HL-60 (cell line): ENCODE data around the gene SPATA17.
A peak's percentile ranks its signal among the peaks of the same experiment; 100 is the strongest.

Experiments
- POLR2AphosphoS5 ChIP-seq: IDR thresholded peaks from 2 replicates; pipeline ENCODE4 v1.6.1; 2012; ENCODE audit warnings: low read depth
- TF ChIP-seq, protein P1 (sequence below): IDR thresholded peaks from one replicate; pipeline ENCODE4 v1.5.1; 2011; ENCODE audit warnings: low read length, control low read depth, inconsistent platforms; ENCODE audit not compliant: insufficient read depth

DNA sequence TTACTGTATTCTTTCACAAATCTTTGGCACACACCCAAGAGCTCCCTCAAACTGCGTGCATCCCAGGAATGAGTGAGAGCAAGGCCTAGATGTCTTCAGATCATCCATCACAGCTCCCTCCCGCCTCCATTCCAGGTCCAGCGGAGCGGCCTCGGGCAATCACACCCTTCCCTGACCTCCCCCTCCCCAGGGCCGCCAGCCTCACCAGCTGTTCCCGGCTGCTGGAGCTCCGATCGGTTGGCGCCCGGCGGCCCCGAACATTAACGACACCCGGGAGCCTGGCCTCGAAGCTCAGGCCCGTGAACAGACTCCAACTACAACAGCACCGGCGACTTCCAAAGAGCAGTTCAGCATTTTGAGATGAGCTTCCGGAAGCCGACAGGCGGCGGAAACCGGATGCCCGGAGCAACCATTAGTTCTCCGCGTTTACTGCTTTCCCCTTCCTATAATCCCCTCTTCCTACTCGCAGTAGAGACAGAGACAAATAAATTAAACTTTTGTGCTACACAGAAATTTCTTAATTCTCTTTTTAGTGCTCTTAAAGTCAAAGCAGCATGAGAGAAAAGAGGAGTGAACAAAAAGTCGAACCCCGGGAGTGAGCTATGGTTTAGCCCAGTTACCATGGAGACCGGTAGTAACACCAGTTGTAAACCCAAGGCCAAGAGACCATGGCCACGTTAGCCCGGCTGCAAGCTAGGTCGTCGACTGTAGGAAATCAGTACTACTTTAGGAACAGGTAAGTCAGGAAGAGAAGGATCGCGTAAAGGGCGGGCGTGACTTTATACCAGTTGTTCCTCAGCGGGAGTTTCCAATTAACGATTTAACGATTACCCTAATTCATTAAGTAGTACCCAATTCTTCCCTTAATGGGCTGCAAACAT, at the start of gene SPATA17, which contains the start of gene GPATCH2:
- TF ChIP-seq, protein P1, sequence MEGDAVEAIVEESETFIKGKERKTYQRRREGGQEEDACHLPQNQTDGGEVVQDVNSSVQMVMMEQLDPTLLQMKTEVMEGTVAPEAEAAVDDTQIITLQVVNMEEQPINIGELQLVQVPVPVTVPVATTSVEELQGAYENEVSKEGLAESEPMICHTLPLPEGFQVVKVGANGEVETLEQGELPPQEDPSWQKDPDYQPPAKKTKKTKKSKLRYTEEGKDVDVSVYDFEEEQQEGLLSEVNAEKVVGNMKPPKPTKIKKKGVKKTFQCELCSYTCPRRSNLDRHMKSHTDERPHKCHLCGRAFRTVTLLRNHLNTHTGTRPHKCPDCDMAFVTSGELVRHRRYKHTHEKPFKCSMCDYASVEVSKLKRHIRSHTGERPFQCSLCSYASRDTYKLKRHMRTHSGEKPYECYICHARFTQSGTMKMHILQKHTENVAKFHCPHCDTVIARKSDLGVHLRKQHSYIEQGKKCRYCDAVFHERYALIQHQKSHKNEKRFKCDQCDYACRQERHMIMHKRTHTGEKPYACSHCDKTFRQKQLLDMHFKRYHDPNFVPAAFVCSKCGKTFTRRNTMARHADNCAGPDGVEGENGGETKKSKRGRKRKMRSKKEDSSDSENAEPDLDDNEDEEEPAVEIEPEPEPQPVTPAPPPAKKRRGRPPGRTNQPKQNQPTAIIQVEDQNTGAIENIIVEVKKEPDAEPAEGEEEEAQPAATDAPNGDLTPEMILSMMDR = no peak
- peak; percentile 78 for TF ChIP-seq POLR2AphosphoS5
